CD4-positive, alpha-beta T cell treated with Interleukin-15 for 1 hour (primary cell): ENCODE measurements around the gene AKAP9.
A peak's percentile ranks its signal among the peaks of the same experiment; 100 is the strongest.
"Not testable (repeated sequence)": the region's sequence is repeated elsewhere in the genome, so short reads cannot be mapped to it uniquely, and the experiment has no call there.

Source experiments
- DNase-seq: peaks from one replicate; pipeline ENCODE4 v3.0.0-alpha.2; 2020

The AKAP9 gene

DNA sequence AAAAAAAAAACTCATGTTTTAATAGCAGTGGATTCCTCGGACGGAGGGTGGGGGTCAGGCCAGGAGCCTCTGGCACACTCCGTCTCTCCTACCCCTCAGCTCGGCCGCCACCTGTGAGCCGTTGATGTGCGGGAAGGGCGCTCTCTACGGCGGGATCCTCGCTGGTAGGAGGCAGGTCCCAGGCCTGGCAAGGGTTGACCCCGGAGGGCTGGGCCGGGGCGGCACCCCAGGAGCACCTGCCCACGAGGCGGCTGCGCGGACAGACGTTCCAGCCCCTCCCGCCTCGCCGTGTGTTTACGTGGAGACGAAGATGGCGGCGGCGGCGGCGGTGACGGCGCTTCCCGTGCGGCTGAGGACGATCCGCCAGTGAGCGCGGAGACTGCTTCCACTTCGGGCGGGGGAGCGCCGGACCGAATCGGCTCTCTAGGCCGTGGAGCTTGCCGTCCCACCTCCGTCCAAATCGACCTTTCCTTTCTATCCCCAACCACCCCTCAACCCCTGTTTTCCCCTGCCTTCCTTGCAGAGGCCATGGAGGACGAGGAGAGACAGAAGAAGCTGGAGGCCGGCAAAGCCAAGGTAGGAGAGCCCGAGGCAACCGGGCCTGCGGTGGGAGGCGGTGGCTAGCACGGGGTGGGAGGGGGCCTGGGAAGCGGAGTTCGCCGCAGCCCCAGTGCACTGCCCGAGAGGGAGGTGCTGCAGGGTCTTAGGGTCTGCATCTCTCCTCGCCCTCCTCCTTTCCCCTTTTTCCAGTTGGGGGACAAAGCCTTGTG is at the start of gene AKAP9:
AKAP9 (plus strand) TSS at position 291 of the 770 bp plus-strand sequence; CDS start at position 529, 238 bp downstream.
- DNase-seq, result peak; percentile 87

DNA sequence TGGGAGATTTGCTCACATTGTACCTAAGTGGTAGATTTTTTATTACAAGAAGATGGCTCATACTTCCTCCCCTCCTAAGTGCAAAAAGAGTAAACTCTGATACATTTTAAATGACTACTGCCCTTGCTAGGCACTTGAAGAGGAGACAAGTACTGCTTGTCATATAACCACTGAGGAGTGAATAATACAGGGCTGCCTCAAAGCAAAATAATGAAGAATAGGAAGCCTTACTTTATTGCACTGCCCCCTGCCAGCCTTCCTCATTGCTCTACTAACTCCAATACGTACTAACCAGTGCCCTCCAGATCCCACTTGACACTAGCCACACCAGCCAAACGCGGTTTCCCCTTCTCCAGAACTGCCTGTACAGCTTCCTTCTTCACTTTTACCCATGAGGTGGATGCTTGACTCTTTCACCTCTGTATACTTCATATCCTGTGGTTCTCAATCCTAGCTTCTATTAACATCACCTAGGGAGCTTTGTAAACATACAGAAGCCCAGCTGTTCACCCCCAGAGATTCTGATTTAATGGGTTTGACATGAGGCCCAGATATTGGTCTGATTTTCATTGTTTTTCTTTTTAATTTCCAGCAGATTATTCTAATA is 48.5 kb upstream of the AKAP9 start:
- DNase-seq, result no peak

DNA sequence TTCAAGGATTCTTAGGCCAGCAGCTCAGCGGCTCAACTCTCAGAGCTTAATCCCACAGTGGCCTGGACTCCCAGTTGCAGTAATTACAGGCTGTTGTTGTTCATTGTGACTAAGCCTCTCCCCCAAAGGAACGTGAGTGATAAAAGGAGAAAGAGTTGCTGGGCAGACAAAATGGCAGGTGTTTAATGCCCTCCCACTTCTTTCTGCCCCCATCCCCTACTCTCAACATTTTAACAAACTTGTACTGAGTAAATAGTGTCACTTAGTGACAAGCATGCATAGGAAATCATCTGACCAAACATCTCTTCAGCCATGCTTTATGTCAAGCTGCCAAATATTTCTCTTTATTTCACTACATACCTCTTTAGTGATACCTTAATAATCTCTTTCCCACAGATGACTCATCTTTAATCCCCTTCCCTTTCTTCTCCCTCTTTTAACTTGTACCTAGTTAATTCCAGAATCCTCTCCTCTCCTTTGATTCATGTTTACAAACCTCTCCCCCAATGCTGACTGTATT is 47.8 kb upstream of the AKAP9 start:
- DNase-seq, result no peak

DNA sequence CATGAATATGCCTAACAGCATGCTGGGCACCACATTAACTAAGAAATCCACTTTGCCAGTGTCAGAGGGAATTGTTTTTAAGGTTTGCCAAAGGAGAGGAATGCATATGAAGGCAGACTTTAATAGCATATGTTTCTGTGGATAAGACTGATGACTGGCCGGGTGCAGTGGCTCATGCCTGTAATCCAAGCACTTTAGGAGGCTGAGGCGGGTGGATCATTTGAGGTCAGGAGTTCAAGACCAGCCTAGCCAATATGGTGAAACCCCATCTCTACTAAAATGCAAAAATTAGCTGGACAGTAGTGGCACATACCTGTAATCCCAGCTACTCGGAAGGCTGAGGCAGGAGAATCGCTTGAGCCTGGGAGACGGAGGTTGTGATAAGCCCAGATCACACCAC is 47.0 kb upstream of the AKAP9 start:
- DNase-seq, result not testable (repeated sequence)

DNA sequence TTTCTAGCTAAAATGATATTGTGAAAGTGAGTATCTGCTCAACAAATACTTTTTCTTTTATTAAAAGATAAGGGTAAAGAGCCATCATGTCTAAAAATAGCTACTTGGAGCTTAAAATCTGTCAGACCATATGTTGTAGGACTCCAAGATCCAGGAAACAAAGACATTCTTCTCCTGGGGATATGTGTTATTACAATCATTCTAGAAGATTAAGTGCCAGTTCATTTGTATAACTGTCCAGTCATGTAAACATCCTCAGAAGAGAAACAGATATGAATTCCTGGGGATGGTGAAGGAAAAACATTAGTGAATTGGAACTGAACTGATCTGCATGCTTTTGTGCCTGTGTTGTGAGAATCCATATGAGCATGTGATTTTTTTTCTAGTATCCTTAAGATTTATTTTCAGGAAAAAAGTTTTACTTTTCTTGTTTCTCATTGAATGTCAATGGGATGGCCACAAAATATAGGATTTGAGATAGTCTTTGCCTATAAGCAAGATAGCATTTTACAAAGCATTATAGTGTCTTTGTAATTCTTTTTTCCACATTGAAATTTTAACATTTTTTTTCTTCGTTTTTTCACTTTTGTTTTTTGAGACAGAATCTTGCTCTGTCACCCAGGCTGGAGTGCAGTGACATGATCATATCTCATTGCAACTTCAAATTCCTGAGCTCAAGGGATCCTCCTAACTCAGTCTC is 45.7 kb upstream of the AKAP9 start:
- DNase-seq, result no peak

DNA sequence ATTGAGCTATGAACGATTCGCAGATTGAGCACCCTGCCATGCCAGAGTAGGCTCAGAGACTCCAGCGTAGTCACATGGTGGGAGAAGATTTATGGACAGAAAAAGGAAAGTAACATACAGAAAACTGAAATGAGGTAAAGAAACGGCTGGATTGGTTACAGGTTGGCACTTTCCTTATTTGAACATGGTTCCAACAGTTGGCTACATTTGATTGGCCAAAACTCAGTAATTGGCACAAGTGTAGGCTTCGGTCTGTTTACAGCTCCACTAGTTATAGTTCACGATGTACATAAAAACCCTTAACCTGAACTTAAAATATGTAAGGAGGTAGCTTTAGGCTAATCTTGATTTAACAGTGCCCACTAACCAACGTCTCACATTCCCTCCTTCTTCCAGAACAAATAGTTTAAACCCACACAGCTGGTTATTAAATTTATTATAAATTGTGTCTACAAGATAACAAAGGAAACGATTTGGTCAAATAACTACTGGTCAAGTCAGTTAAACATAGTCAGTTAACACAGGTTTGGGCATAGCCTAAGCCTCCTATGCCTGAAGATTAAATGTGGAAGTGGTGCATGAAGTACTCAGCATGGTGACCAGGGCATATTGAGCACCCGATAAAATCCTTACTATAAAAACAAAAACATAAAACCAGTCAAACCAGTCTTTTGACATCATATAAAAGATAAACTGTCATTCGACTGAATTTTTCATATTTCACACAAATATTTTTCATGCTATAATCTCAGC is 42.2 kb upstream of the AKAP9 start:
- no peak for DNase-seq

DNA sequence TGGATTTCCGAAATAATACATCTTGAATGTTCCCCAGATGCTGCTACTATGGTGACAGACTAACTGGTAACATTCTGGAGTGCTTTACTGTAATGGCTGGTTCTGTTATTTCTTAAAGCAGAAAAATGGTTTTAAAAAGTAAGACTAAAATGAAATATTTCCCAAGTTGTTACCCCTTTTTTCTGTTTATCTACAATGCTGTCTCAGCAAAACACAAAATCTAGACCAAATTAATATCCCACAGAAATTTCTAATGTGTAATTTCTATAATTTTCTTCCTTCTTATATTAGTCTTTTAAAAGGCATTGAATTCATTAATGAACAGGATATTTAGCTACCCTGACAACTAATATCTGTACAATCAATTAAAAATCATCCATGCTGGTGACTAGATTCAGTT is 41.1 kb upstream of the AKAP9 start:
- no peak for DNase-seq

DNA sequence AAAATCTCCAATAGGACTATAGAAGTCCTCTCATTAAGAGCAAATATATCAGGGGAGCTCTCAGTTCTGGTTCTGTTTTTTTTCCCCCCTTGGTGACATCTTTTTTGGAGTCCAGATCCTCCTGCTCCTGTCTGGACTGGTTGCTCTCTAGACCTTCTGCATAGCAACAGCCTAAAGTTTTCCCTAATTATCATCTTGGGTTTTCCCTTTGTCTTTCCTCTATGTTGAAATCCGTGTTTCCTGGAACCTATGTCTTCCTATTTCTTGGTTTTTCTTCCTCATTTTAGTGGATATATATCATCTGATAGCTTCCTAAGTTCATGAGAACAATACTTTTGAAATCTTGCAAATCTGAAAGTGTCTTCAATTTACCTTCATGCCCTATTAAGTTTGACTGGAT is 30.5 kb upstream of the AKAP9 start:
- no peak for DNase-seq

DNA sequence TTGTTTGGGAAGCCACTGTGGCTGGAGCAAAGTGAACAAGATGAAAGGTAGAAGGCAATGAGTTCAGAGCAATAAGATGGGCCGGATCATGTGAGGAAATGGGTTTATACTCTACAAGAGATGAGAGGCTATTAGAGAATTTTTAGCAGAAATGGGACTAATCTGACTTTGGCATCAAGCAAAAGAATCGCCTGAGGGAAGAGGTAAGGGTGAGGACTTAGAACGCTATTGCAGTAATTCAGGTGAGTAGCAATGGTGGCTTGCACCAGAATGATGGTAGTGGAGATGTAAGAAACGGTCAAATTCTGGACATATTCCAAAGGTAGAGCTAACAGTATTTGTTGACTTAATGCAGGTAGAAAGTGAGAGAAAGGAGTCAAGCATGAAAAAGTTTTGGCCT is 29.5 kb upstream of the AKAP9 start:
- no peak for DNase-seq

DNA sequence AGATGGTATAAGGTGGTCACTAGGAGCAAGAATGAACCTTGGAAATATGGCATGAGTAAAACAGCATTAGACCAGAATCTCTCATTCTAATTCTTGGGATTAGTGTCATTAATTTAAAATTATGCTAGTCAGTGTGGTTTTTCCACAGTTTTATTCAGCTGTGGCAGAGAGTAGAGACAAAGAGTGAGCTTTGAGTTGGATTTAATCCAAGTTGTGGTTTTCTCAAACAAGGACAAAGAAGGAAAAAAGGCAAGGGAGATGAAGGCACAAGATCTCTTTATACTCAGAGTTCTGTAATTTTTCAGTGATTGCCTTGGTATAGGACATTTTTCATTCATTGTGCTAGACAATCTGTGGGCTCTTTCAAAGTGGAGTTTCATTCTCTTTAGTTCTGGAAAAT is 28.2 kb upstream of the AKAP9 start:
- DNase-seq, result no peak

DNA sequence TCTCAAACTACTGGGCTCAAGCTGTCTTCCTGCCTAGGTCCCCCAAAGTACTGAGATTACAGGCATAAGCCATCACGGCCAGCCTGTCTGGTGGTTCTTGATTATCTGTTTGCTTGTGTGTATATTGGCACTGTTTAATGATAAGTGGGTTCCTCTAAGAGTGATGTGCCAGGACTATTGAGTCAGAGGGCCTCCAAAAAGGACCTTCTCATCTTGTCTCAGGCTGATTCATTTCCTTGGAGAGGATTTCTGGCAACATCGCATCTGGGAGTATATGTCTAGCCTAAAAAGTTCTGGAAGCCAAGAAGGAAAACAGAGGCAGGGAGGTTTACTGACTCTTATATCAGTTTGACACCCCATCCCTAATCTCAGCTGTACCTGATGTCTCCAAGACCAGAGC is 27.1 kb upstream of the AKAP9 start:
- no peak for DNase-seq

DNA sequence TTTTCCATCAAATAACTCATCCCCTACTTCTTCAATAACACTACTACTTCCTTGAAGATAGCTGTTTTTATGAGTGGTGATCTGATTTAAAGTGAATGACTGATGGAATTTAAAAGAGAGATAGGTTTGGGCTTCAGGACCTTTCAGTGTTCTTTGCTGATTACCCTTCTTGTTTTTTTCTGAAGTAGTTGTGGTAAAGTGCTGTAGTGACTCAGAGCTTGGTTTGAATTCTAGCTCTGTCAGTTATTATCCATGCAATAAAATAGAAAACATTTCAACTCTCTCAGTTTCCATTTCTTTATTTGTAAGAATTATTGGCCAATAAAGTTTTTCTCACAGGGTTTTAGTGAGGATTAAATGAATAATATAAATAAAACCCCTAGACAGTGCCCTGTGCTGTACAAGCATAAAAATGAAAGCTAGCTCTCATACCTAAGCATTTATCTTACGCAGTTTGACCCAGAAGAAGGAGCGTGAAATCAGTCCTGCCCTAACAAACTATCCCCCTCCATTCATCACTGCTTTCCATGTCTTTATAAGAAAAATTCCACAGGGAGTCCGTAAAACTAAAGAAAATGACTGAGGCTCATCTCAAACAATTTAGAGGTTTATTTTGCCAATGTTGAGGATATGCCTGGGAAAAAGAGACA is 25.1 kb upstream of the AKAP9 start:
- no peak for DNase-seq

DNA sequence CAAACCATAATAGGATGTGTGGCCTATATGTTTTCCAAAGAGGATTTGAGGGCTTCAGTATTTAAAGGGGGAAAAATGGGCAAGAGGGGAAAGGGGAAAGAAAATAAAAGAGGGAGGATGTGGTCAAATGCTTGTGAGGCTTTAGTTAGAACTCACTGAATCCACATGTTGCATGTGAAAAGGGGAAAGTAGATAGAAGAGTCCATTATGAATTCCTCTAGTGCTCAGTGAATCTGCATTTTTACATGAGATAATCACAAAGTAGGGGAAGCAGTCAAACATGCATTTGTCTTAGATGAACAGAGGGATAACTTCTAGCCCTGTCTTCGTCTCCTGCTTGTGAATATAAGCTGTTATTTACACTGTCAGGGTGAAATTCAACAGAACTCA is 24.6 kb upstream of the AKAP9 start:
- DNase-seq, result no peak

DNA sequence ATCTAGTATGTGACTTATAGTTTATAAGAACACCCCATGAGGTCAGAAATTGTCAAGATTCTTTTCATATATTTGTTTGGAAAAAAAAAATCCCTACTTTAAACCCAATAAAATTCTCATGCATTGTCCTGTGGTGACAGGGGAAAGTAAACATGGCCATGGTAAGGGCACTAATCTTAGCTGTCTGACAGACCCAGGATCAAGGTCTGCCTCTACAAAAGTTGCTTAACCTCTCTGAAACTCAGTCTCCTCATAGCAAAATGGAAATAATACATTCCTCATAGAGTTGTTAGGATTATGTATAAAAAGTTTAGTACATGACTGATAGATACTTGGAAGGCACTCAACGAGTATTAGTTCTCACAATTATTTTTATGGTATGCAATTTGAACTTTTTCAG is 22.3 kb upstream of the AKAP9 start:
- no peak for DNase-seq

DNA sequence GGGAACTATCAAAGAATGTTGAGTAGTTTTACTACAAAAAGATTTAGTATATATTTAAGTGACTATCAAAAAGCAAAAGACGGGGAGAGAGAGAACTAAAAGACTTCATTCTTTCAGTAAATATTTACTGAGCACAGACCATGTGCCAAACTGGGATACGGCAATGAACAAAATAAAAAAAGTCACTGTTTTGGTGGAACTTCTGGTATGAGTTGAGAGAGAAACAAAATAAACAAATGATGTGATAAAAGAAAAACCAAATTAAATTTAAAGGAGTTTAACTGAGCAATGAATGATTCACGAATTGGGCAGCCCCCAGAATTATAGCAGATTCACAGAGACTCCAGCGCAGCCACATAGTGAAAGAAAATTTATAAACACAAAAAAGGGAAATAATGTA is 17.8 kb upstream of the AKAP9 start:
- DNase-seq, result no peak

DNA sequence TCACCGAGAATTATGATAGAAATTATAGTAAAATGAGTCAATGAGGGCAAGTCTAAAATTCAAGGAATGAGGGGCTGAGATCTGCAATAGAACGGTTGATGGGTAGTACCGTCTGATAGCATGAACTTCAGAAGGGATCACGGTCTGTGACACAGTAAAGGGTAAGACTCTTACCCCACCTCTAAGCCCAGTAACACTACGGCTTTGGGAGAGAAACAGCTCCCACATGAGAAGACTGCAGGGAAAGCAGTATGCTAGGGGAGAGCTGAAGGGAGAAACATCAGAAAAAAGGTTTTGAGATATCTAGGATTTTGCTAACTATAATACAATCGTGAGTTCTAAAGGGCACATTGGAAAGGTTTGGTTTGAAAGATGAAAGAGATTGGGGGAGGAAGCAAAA is 12.8 kb upstream of the AKAP9 start:
- DNase-seq, result no peak

DNA sequence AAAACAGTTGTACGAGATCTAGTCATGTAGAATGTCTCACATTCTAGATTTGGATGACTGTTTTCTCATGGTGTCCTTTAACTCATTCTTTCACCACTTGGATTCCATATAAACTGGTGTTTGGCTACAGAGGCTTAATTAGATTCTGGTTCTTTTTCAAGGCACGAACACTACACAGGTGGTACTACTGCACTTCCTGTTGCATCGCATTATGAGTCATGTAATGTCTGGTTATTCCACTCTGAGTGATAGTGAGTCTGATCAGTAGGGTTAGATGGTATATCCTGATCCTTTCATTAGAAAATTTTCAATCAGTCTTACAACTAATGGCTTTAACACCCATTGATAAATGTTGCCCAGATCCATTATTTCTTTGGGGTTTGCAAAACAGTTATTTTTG is 11.2 kb upstream of the AKAP9 start:
- DNase-seq, result no peak

DNA sequence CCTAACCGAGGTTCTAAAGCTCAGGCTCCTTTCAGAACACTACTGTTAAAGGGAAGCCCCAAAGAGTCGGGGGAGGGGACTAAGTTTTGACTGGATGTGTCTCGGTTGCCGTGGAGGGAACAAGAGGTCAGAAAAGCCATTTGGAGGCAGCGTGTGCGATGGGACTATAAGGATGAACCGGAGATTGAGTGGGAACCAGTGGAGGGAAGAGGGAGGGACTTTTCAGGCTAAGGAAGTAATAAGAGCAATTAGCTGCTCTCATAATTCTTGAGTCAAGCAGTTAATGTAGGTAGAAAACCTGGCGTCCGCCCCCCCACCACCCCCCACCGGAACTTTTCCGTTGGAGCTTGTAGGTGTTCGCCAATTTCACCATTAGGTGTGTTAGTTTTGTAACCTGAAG is 491 bp upstream of the AKAP9 start:
- peak; percentile 19 for DNase-seq

DNA sequence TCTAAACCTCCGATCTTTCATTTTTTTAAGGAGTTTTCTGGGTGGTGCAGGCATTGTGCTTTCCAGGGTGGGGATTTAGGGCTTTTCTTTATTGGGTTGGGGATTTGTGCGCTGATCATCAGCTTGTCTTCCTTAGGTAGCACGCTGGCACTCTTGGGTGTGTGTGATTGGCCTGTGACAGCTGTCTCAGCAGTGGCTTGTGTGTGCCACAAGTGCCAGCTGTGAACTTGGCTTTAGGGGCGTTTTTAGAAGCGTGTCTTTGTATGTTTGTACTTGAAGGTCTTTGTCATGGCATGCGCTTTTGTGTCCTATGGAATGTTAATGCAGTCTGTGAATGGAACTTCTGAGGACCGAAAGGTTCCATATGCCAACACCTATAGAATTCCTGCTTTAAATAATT is 788 bp downstream of the AKAP9 start:
- peak; percentile 46 for DNase-seq

DNA sequence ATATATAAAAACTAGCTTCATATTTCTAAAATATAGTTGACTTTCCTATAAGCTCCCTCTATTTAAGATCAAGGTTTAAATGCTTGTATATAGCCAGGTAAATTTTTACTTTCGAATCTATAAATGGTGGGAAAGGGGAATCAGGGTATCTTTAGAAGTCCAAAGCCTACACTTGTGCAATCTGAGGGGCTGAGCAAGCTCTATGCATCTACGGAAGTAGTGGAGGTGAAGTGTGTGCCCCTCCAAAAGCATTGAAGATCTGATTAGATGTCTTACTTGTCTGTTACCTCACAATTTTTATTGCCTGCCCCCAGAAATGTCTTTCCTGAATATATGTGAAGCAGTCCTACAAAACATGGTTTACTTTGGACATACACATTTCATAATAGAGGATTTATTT is 1.6 kb downstream of the AKAP9 start:
- no peak for DNase-seq

DNA sequence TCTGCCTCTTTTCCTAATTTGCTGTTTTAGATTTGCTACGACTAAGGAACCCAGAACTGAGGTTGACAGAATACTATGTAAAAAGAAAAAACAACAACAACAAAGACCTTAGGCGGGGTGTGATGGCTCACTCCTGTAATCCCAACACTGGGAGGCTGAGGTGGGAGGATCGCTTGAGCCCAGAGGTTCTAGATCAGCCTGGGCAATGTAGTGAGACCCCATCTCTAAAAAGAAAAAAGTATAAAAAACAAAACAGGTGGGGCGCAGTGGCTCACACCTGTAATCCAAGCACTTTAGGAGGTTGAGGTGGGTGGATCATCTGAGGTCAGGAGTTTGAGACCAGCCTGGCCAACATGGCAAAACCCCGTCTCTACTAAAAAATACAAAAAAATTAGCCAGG is 4.3 kb downstream of the AKAP9 start:
- not testable (repeated sequence) for DNase-seq

DNA sequence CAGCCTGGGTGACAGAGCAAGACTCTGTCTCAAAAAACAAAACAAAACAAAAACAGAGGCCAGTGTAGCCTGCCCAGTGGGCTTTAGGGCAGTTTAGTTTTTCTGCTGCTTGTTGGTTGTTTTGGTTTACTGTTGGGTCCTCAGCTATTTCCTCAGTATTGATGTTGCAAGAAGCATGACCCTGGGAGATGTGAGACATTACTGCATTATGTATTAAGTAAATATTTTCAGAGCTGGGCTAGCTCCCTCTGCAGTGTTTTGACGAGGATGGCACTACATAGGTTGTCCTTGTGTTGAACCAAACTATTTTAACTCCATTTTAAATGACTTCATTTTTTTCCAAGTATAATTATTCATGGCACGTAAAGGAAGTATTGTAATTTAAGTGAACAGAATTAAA is 4.8 kb downstream of the AKAP9 start:
- no peak for DNase-seq

DNA sequence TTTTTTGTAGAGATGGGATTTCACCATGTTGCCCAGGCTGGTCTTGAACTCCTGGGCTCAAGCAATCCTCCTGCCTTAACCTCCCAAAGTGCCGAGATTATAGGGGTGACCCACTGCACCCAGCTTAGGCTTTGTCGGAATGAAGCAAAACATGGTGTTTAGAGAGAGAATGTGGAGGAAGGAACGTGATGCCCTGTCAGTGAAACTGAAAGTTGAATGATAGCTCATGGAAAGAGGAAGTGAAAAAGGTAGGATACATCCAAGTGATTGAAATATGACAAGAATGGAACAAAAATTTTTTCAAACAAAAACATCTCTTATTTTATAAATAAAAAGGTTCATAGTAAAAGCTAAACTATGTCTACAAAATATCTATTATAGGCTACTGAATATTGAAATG is 5.9 kb downstream of the AKAP9 start:
- no peak for DNase-seq
